Posterior vena cava (tissue), 2 donors: ENCODE data around the gene USPL1. TPM values are rescaled to one million over a fixed set of nuclear protein-coding genes. Genes with fewer than 3 reads are reported as not detected.
"Not testable (repeated sequence)": the region's sequence is repeated elsewhere in the genome, so short reads cannot be mapped to it uniquely, and the experiment has no call there.

Source experiments
- DNase-seq: peaks from one replicate; pipeline ENCODE4 v3.0.0-alpha.2; 2020; ENCODE audit warnings: low spot score
- intact Hi-C, 2 donors: fragments of 100-400 bp; cut with DNase I; formaldehyde crosslinking; loops; one replicate each; pipeline versions ENCODE4 v1.14.1 to v1.14.2; 2022 to 2023
- long read RNA-seq, 2 donors: library from polyadenylated mRNA; unstranded; transcript quantifications; one replicate each; pipeline ENCODE4 v2.0.0, GENCODE V29; 2020 to 2021
- total RNA-seq, 2 donors: library from RNA; stranded (reverse); fragmentation: NEBNext Ultra II Directional; extraction: Animal tissue kit (Norgen Biotek cat#: 25700); gene quantifications; one replicate each; pipeline ENCODE4 v1.2.1, GENCODE V29; 2021
- donor health status: DM: yes; HTN: yes; CAD: no.
- donor health status: DM: yes; HTN: yes; CAD: no.

The USPL1 gene
- 10 to 100 TPM; 13.8 to 14.2 TPM for total RNA-seq
- long read RNA-seq, donor 1, partial matches to known transcripts = 2 of 5 reads
- long read RNA-seq, donor 1, other reads (novel, unspliced or antisense) = 3 of 5 reads
- long read RNA-seq, donor 2, partial matches to known transcripts = 2 of 8 reads
- long read RNA-seq, donor 2, other reads (novel, unspliced or antisense) = 5 of 8 reads

DNA sequence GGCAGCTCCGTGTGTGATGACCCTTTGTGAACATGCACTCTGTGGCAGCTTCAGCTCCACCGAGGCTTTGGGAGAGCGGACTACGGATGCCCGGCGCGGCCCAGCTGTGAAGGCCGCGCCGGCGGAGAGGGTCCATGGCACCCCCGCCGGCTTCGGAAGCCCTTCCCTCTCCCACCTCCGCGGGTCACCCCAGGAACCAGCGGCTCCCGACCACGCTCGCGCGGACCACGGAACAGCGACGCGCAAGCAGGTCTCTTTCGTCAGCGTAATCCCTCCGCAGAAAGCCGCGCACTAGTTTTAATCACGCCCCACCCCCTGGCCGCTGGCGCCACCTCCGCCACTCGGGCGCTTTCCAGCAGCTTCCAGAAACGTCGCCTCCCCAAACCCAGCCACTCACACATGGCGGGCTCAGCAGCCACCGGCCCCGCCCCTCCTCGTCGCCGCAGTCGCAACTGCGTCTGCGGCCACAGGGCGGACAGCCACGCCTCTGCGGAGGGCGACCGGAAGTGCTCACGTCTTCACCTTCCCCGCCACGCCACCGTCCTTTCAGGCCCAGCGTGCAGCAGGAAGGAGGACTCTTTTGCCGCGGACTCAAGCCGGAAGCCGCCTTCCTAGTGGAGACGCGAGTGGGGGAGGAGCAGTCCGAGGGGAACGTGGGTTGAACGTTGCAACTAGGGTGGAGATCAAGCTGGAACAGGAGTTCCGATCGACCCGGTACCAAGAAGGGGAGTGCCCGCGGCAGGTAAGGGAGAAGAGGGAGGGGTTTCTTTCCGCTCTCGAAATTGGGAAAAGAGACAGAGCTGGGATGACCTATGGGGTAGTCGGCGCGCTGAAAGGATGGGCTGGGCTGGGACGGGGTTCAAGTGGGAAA, at the start of gene USPL1:
Gene USPL1, plus strand, starts transcription at position 606 of the 871 bp plus-strand sequence. CDS start 3,221 bp downstream, outside the sequence.
- intact Hi-C loops = loop anchor here in 1 of 2 donors (2.0 to 10.0 kb wide), 2 partner anchors 153 to 247 kb away; partner anchors contain the start of gene HMGB1
- peak; percentile 99 for DNase-seq

DNA sequence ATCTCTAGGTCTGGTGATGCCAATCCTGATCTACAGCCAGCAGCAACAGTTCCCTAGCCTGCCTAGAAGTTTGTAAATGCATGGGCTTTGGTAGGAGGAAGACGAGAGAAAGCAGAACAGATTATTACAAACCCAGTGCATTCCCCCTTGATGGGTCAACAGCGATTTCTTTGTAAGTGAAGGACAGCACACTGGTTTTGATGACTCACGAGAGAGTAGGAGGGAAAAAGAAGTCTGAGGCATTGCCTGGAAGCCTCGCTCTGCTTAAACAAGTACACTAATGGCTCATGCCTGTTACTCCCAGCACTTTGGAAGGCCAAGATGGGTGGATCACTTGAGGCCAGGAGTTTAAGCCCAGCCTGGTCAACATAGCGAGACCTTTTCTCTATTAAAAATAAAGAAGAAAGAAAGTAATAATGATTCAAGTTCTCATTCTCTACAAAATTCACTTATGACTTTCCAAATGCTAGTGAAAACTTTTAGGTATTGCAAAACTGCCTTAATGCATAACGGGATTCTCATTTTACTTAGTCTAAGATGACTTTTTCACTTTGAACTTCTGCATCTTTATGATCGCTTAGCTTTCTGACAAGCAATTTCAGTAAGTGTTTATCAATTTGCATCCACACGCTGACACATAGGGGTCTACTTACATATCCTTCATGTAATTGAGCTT, 47.7 kb upstream of the USPL1 start:
- intact Hi-C loops = loop anchor here in 1 of 2 donors (10.0 kb wide), 1 partner anchor 175 kb away; no protein-coding TSS in a partner anchor
- DNase-seq = no peak

DNA sequence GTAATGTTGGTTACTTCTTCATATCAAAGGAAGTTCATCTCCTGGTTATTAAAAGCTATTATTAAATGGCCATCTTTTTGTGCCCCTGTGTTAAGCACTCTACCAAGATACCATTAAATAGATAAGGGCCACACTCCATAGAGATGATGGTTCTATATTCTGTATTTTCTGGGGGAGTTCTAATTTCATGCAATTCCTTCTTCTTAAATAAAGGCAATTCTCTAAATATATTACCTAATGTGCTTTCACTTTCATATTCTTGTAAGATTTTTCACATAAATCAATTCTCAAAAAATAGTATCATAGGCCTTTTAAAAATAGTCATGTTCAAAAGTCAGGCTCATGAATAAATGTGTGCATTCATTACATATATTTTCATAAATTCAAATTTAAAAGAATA, 47.0 kb upstream of the USPL1 start:
- DNase-seq = no peak
- intact Hi-C loops = loop anchor here in 1 of 2 donors (10.0 kb wide), 1 partner anchor 176 kb away; no protein-coding TSS in a partner anchor

GRCh38 chr13:30572859-30573275, 44.9 kb upstream of the USPL1 start:
- DNase-seq = no peak
- intact Hi-C loops = loop anchor here in 1 of 2 donors (10.0 kb wide), 1 partner anchor 178 kb away; no protein-coding TSS in a partner anchor

DNA sequence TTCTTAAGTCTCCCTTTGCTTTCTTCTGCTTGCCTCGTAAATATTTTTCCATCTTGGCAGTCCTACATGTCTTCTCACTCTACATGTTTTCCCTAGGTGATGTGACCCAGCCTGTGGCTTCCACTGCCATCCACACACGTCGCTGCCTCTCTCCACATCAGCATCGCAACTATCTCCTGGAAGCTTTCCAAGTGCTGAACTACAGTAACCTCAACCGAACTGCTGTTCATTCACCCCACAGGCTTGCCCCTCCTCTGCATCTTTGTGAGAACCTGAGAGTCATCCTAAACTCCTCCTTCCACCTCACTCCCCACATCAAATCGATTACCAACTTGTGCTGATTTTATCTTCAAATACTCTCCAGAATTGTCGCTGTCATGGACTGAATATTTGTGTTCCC, 41.2 kb upstream of the USPL1 start:
- intact Hi-C loops = loop anchor here in 1 of 2 donors (10.0 kb wide), 1 partner anchor 182 kb away; no protein-coding TSS in a partner anchor
- DNase-seq = no peak

DNA sequence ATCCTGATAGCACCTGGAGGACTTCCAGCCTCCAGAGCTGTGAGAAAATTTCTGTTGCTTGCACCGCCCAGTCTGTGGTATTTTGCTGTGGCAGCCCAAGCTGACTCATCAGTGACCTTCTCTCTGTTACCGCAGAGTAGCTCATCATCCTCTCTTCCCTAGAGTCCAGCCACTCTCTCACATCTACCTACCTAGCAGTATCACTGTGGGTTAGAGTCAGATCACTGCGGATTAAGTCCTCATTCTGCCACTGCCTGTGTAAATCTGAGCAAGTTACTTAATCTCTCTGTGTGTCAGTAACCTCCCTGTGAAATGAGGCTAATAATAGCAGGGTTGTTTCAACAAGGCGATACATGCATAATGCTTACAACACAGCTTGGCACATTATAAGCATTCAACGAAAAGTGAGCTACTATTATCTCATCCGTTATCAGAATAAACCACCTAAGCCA, 40.3 kb upstream of the USPL1 start:
- intact Hi-C loops = loop anchor here in 1 of 2 donors (10.0 kb wide), 1 partner anchor 183 kb away; no protein-coding TSS in a partner anchor
- DNase-seq = no peak

DNA sequence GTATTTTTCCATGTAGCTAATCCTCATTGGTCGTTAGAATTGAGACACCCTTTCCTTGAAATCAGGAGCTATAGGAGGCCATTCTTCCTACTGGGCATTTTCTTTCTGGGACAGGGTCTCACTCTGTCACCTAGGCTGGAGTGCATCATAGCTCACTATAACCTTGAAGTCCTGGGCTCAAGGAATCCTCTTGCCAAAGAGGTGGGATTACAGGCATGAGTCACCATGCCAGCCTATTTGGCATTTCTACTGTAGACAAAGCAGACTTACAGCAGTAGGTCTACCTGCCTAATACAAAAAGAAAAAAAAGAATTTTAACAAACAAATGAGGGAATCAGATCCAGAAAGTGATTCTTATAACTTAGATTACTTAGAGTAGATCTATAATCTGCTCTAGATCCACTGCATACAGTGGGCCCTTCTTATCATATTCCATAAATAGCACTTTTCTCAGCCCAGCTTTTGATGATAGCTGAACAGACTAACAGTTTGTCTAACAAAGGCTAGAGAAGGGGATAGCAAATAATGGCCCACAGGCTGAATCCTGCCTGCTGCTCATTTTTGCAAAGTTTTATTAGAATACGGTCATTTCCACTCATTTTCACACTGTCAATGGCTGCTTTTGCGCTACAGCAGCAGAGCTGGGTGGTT, 36.7 kb upstream of the USPL1 start:
- intact Hi-C loops = no loop called here
- no peak for DNase-seq

DNA sequence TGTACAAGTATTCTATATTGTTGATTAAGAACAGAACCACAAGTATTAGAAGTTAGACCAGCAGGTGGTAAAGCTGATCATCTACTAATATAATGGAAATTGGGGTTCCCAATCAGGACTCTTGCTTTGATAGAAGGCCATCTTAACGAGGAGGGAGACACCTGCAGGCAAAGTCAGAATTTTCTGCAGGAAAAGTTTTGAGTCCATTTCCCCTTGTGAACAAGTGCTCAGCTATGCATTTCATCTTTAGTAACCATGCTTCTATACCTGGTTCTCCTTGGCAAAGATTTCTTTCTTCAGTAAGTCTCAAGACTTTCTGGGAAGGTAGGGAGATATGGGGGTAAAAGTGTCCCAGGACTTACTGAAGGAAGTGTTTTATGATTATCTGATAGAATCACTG, 36.1 kb upstream of the USPL1 start:
- no peak for DNase-seq
- intact Hi-C loops = no loop called here

- no peak for DNase-seq
- intact Hi-C loops = no loop called here
Observed at GRCh38 chr13:30584051-30584731, 33.5 kb upstream of the USPL1 start.

DNA sequence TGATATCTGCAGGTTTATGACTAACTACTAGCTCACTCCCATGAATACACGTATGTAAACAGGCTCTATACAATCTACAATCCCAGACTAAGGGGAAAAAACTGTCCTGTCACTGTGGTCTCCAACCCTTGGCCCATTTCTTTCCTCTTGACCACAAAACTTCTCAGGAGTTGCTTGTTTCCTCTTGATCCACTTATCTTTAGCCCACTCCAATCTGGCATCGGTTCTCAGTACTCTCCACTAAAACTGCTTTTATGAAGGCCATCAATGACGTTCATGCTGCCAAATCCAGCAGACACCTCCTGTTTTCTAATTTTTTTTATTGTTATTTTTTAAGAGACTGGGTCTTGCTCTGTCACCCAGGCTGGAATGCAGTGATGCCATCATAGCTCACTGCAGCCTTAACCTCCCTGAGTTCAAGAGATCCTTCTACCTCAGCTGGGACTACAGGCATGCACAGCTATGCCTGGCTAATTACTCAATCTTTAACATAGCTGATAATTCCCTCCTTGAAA, 31.9 kb upstream of the USPL1 start:
- intact Hi-C loops = no loop called here
- DNase-seq = no peak

DNA sequence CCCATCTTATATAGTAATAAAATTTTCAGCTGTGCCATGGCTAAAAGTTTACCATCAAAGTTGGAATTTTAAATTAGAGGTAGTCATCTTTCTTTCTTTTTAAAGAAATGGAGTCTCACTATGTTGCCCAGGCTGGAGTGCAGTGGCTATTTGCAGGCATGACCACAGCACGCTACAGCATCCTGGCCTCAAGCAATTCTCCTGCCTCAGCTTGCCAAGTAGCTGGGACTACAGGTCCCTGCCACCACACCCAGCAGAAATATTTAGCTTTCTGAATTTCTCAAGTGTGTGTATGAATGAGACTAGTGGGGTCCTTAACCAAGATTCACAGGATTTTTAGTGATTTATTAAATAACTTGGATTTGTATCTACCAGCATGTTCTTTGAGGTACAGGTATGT, 30.5 kb upstream of the USPL1 start:
- intact Hi-C loops = no loop called here
- DNase-seq = no peak

DNA sequence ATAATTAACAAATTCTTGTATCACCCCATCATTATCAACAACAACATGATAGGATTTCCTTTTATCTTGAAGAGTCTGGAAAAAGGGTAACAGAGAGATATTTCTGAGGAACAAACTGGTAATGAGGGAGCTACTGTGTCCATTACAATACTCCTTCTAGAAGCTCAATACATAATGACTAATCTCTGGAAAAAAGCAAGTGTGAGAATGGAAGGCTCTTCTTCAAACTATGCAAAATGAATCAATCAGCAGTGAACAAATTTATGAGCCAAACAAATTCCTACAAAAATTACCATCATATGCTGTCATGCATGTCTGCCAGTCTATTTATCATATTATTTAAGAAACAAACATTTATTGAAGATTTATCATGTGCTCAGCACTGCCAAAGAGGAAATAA, 30.0 kb upstream of the USPL1 start:
- no peak for DNase-seq
- intact Hi-C loops = no loop called here

DNA sequence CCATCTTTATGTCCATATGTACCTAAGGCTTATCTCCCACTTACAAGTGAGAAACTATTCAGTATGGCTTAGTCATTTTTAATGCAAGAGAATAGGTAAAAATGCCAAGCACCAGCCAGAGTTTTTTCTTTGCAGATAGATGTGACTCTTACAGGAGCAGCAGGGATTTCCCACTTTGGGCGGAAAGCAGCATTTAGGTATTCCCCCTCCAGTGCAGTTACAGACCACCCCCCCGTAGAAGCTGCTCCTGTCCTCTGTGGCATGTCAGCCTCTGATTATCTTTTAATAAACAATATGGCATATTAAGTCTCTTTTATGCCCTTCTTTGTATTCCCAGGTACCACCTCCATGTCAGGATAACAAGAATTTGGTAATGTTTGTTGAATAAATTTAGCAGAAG, 24.7 kb upstream of the USPL1 start:
- no peak for DNase-seq
- intact Hi-C loops = no loop called here

- intact Hi-C loops = no loop called here
- DNase-seq = no peak
Observed at GRCh38 chr13:30600496-30600895, 17.2 kb upstream of the USPL1 start.

- no peak for DNase-seq
- intact Hi-C loops = no loop called here
Observed at GRCh38 chr13:30601836-30602235, 15.9 kb upstream of the USPL1 start.

- no peak for DNase-seq
- intact Hi-C loops = no loop called here
Observed at GRCh38 chr13:30605052-30605451, 12.7 kb upstream of the USPL1 start.

- intact Hi-C loops, DNase-seq: not testable (repeated sequence)
Observed at GRCh38 chr13:30607186-30607585, 10.5 kb upstream of the USPL1 start.

GRCh38 chr13:30607908-30608307, 9.8 kb upstream of the USPL1 start:
- intact Hi-C loops = no loop called here

More at GRCh38 chr13:30607908-30608307, 9.8 kb upstream of the USPL1 start:
- DNase-seq = no peak
